H9 (cell line): ENCODE results near the gene EIF4E3. TPM values are rescaled to one million over a fixed set of nuclear protein-coding genes. Genes with fewer than 3 reads are reported as not detected.

ENCODE experiments used
- DNase-seq: peaks from one replicate; pipeline ENCODE4 v3.0.0-alpha.2; 2017
- H2AFZ ChIP-seq: one replicate; pipeline ENCODE4 v1.6.1; 2013; ENCODE audit warnings: mild to moderate bottlenecking, low read length, control low read depth, moderate library complexity
- H2AK5ac ChIP-seq: 2 replicates; pipeline ENCODE4 v1.6.1; 2013; ENCODE audit warnings: low read length, control low read depth, mixed read lengths; ENCODE audit not compliant: insufficient read length
- H2BK120ac ChIP-seq: one replicate; pipeline ENCODE4 v1.6.1; 2013; ENCODE audit warnings: low read depth, mild to moderate bottlenecking, low read length, control low read depth, inconsistent platforms; ENCODE audit not compliant: poor library complexity, severe bottlenecking
- H2BK12ac ChIP-seq: 2 replicates; pipeline ENCODE4 v1.6.1; 2013; ENCODE audit warnings: low read length, control low read depth, mixed read lengths, low read depth; ENCODE audit not compliant: insufficient read length
- H2BK15ac ChIP-seq: 2 replicates; pipeline ENCODE4 v1.6.1; 2013; ENCODE audit warnings: low read depth, low read length, control low read depth
- H2BK20ac ChIP-seq: one replicate; pipeline ENCODE4 v1.6.1; 2013; ENCODE audit warnings: low read depth, mild to moderate bottlenecking, low read length, control low read depth, inconsistent platforms; ENCODE audit not compliant: poor library complexity, severe bottlenecking
- H2BK5ac ChIP-seq: 2 replicates; pipeline ENCODE4 v1.6.1; 2013; ENCODE audit warnings: low read length, control low read depth, mixed read lengths; ENCODE audit not compliant: insufficient read length
- H3K14ac ChIP-seq: 2 replicates; pipeline ENCODE4 v1.6.1; 2013; ENCODE audit warnings: low read length, control low read depth; ENCODE audit not compliant: insufficient read depth
- H3K18ac ChIP-seq: 2 replicates; pipeline ENCODE4 v1.6.1; 2013; ENCODE audit warnings: low read depth, mild to moderate bottlenecking, mixed read lengths, low read length, control low read depth; ENCODE audit not compliant: insufficient read length
- H3K23ac ChIP-seq: 2 replicates; pipeline ENCODE4 v1.6.1; 2013; ENCODE audit warnings: low read length, control low read depth, mixed read lengths, low read depth; ENCODE audit not compliant: insufficient read length
- H3K23me2 ChIP-seq: 2 replicates; pipeline ENCODE4 v1.6.1; 2013; ENCODE audit warnings: low read depth, mild to moderate bottlenecking, mixed read lengths, low read length, control low read depth; ENCODE audit not compliant: insufficient read length, poor library complexity, severe bottlenecking
- H3K27ac ChIP-seq: 2 replicates; pipeline ENCODE4 v1.5.1; 2013; ENCODE audit warnings: low read length, control low read depth, mixed read lengths, low read depth; ENCODE audit not compliant: insufficient read length
- H3K27me3 ChIP-seq: 2 replicates; pipeline ENCODE4 v1.6.1; 2013; ENCODE audit warnings: low read length, control low read depth, inconsistent platforms; ENCODE audit not compliant: insufficient read depth
- H3K4ac ChIP-seq: 2 replicates; pipeline ENCODE4 v1.6.1; 2013; ENCODE audit warnings: low read depth, mild to moderate bottlenecking, control low read depth, inconsistent platforms, low read length, moderate library complexity
- H3K4me1 ChIP-seq: 2 replicates; pipeline ENCODE4 v1.6.1; 2013; ENCODE audit warnings: low read length, control low read depth, inconsistent platforms; ENCODE audit not compliant: insufficient read depth
- H3K4me2 ChIP-seq: 2 replicates; pipeline ENCODE4 v1.6.1; 2013; ENCODE audit warnings: low read length, control low read depth, mixed read lengths; ENCODE audit not compliant: insufficient read length, insufficient read depth
- H3K56ac ChIP-seq: 2 replicates; pipeline ENCODE4 v1.6.1; 2013; ENCODE audit warnings: low read depth, mild to moderate bottlenecking, mixed read lengths, low read length, control low read depth; ENCODE audit not compliant: insufficient read length
- H3K79me1 ChIP-seq: 2 replicates; pipeline ENCODE4 v1.6.1; 2013; ENCODE audit warnings: low read depth, mild to moderate bottlenecking, moderate library complexity, low read length, control low read depth, inconsistent platforms; ENCODE audit not compliant: insufficient read depth, poor library complexity, severe bottlenecking
- H3K79me2 ChIP-seq: 2 replicates; pipeline ENCODE4 v1.6.1; 2013; ENCODE audit warnings: low read length, control low read depth, inconsistent platforms; ENCODE audit not compliant: insufficient read depth
- H3K9ac ChIP-seq: 2 replicates; pipeline ENCODE4 v1.6.1; 2013; ENCODE audit warnings: low read length, control low read depth, mixed read lengths; ENCODE audit not compliant: insufficient read length; ENCODE audit errors: extremely low read depth
- H3K9me3 ChIP-seq: one replicate; pipeline ENCODE4 v1.6.1; 2013; ENCODE audit warnings: low read depth, low read length, inconsistent platforms; ENCODE audit not compliant: control insufficient read depth
- H3T11ph ChIP-seq: one replicate; pipeline ENCODE4 v1.6.1; 2013; ENCODE audit warnings: mild to moderate bottlenecking, low read length, control low read depth, inconsistent platforms
- H4K20me1 ChIP-seq: one replicate; pipeline ENCODE4 v1.6.1; 2013; ENCODE audit not compliant: control insufficient read depth, insufficient read length, insufficient read depth
- H4K5ac ChIP-seq: 2 replicates; pipeline ENCODE4 v1.6.1; 2013; ENCODE audit warnings: low read depth, mild to moderate bottlenecking, mixed read lengths, low read length, control low read depth; ENCODE audit not compliant: insufficient read length
- H4K8ac ChIP-seq: replicated peaks from 2 replicates; pipeline ENCODE4 v1.6.1; 2013; ENCODE audit warnings: low read length, control low read depth, mixed read lengths, low read depth; ENCODE audit not compliant: insufficient read length
- H4K91ac ChIP-seq: 2 replicates; pipeline ENCODE4 v1.6.1; 2013; ENCODE audit warnings: low read depth, mild to moderate bottlenecking, moderate library complexity, mixed read lengths, low read length, control low read depth; ENCODE audit not compliant: insufficient read length
- H3K27ac Mint-ChIP-seq, 3 experiments: 2 replicates in 2 of 3; 3 replicates in 1 of 3; pipeline ENCODE4 v1.8.0; 2020 to 2021; ENCODE audit warnings: mixed read lengths in 3 of 3, mild to moderate bottlenecking in 1 of 3, moderate library complexity in 1 of 3
- H3K27me3 Mint-ChIP-seq: 2 replicates; pipeline ENCODE4 v1.8.0; 2021; ENCODE audit warnings: low read depth, mild to moderate bottlenecking, moderate library complexity, mixed read lengths
- H3K36me3 Mint-ChIP-seq, 3 experiments: 2 replicates in 2 of 3; 3 replicates in 1 of 3; pipeline ENCODE4 v1.8.0; 2020 to 2021; ENCODE audit warnings: low read depth in 3 of 3, mixed read lengths in 3 of 3; ENCODE audit not compliant: insufficient read depth in 1 of 3
- H3K4me1 Mint-ChIP-seq, 2 experiments: 2 replicates each; pipeline ENCODE4 v1.8.0; 2020; ENCODE audit warnings: mixed read lengths in 2 of 2
- H3K4me3 Mint-ChIP-seq, 2 experiments: 2 replicates in 1 of 2; 3 replicates in 1 of 2; pipeline ENCODE4 v1.8.0; 2020 to 2021; ENCODE audit warnings: mild to moderate bottlenecking in 2 of 2, mixed read lengths in 2 of 2, moderate library complexity in 1 of 2
- H3K9me3 Mint-ChIP-seq, 2 experiments: 2 replicates in 1 of 2; 3 replicates in 1 of 2; pipeline ENCODE4 v1.8.0; 2020; ENCODE audit warnings: mild to moderate bottlenecking in 2 of 2, mixed read lengths in 2 of 2, moderate library complexity in 1 of 2
- WGBS: extraction: QIAGEN DNeasy Blood & Tissue Kit; methylation state at CpG from one replicate; pipeline ENCODE4 v1.1.7; 2013; ENCODE audit warnings: missing lambda C conversion rate, low lambda C conversion rate, mixed read lengths; ENCODE audit not compliant: insufficient read length; ENCODE audit errors: extremely low coverage; 5-methylcytosine and 5-hydroxymethylcytosine counted together
- total RNA-seq: library from RNA; stranded (reverse); gene quantifications from 2 replicates; pipeline ENCODE4 v1.2.1, GENCODE V29; 2021
- TF ChIP-seq, protein P1 (sequence below): fragments of 200-600 bp; sonication (generic); conservative IDR thresholded peaks from 3 replicates; pipeline ENCODE4 v1.8.0; 2021; ENCODE audit warnings: antibody characterized with exemption, mild to moderate bottlenecking

Gene EIF4E3
- total RNA-seq, 1 experiment from 2014 or later, result 12.9 TPM

DNA sequence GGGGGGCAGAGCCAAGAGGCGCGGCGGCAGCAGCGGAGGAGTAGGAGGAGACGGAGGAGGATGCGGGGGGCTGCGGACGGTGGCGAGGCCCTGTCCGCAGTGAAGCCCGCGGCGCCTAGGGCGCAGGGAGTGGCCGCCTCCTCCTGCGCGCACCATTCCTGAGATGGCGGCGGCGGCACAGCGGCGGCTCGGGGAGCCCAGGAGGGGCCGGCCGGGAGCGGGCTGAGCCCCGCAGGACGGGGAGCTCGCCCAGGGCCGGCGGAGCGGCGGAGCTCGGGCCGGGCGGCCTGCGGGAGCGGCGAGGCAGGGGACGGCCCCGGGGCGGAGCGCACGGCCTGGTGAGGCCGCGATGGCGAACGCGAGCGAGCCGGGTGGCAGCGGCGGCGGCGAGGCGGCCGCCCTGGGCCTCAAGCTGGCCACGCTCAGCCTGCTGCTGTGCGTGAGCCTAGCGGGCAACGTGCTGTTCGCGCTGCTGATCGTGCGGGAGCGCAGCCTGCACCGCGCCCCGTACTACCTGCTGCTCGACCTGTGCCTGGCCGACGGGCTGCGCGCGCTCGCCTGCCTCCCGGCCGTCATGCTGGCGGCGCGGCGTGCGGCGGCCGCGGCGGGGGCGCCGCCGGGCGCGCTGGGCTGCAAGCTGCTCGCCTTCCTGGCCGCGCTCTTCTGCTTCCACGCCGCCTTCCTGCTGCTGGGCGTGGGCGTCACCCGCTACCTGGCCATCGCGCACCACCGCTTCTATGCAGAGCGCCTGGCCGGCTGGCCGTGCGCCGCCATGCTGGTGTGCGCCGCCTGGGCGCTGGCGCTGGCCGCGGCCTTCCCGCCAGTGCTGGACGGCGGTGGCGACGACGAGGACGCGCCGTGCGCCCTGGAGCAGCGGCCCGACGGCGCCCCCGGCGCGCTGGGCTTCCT, 28.8 kb upstream of the EIF4E3 start, which contains the start of gene GPR27:
Gene GPR27, plus strand, starts transcription at position 155 of the 909 bp plus-strand sequence. Its CDS starts 195 bp downstream, at position 350.
- Histone ChIP-seq H3K9ac (peak within 1 kb of the TSS; percentile 64), H3K79me2 (no peaks in the 10 kb centered on the region), H2BK120ac (no peak within 1 kb of the TSS), H3K14ac (peak within 1 kb of the TSS; percentile 95), H3K9me3 (no peaks in the 10 kb centered on the region), H3K27ac (no peak within 1 kb of the TSS), H3K23me2 (peaks cover 10% of the 10 kb centered on the region), H4K5ac (no peak within 1 kb of the TSS), H3K4me2 (peak within 1 kb of the TSS; percentile 41), H2BK15ac (no peak within 1 kb of the TSS), H4K91ac (no peak within 1 kb of the TSS), H2BK20ac (no peak within 1 kb of the TSS), H2AK5ac (no peak within 1 kb of the TSS), H2BK12ac (no peak within 1 kb of the TSS), H3K27me3 (peaks cover 12% of the 10 kb centered on the region; the same call in 1 of the 2 replicates), H4K20me1 (no peaks in the 10 kb centered on the region), H2AFZ (peak within 1 kb of the TSS; percentile 88), H3K4ac (no peak within 1 kb of the TSS), H4K8ac (no peak within 1 kb of the TSS), H3K79me1 (no peaks in the 10 kb centered on the region), H3K18ac (peak within 1 kb of the TSS; percentile 94), H3K4me1 (no peaks in the 10 kb centered on the region), H2BK5ac (no peak within 1 kb of the TSS), H3K23ac (no peak within 1 kb of the TSS), H3T11ph (no peak within 1 kb of the TSS), H3K56ac (no peak within 1 kb of the TSS)
- TF ChIP-seq, protein P1, sequence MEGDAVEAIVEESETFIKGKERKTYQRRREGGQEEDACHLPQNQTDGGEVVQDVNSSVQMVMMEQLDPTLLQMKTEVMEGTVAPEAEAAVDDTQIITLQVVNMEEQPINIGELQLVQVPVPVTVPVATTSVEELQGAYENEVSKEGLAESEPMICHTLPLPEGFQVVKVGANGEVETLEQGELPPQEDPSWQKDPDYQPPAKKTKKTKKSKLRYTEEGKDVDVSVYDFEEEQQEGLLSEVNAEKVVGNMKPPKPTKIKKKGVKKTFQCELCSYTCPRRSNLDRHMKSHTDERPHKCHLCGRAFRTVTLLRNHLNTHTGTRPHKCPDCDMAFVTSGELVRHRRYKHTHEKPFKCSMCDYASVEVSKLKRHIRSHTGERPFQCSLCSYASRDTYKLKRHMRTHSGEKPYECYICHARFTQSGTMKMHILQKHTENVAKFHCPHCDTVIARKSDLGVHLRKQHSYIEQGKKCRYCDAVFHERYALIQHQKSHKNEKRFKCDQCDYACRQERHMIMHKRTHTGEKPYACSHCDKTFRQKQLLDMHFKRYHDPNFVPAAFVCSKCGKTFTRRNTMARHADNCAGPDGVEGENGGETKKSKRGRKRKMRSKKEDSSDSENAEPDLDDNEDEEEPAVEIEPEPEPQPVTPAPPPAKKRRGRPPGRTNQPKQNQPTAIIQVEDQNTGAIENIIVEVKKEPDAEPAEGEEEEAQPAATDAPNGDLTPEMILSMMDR, result no peak
- Mint-ChIP-seq H3K4me1 (peaks cover 20% of the 10 kb centered on the region in 2 experiments), H3K36me3 (peaks cover 0 to 3% (median 0%) of the 10 kb centered on the region in 3 experiments; a peak in 5 of 7 replicates), H3K4me3 (peak within 1 kb of the TSS; percentile 71 to 84), H3K9me3 (0 out of 5 replicates have a peak, but pooled peaks cover 0 to 2% of the 10 kb centered on the region in 2 experiments), H3K27ac (no peak within 1 kb of the TSS), H3K27me3 (peaks cover 42% of the 10 kb centered on the region)
- no CpG with 5 or more reads among the region's 131 CpGs for WGBS
- DNase-seq, result peak; percentile 56
